HCT116 (cell line): ENCODE data around the gene RIC8B. TPM values are rescaled to one million over a fixed set of nuclear protein-coding genes. Genes with fewer than 3 reads are reported as not detected.

Experiments used
- ATAC-seq: fragments of 200-7000 bp; cut with Tn5 transposase; 2 replicates; pipeline ENCODE4 v1.9.1; 2020; ENCODE audit warnings: mild to moderate bottlenecking, moderate library complexity
- BruUV-seq: library from RNA; stranded (reverse); fragments of 400-500 nt; replicated peaks from 2 replicates; lab custom pipeline; 2021; lab: Mats Ljungman, UMichigan
- CTCF ChIA-PET: fragments of 300-600 bp; sonication (Branson Sonifier 250); formaldehyde crosslinking; loops from one replicate; lab custom pipeline; 2021; ENCODE audit warnings: antibody characterized with exemption; lab: Charles Lee
- POLR2A ChIA-PET: fragments of 300-600, 350-600 bp; sonication (Branson Sonifier 250); formaldehyde crosslinking; loops from one replicate; lab custom pipeline; 2021; ENCODE audit warnings: antibody characterized with exemption; lab: Charles Lee
- RAD21 ChIA-PET, 2 experiments: fragments of 300-600 bp; sonication (Branson Sonifier 250); formaldehyde crosslinking; loops; one replicate each; lab custom pipeline; 2023; ENCODE audit warnings: low total read pairs in 2 of 2; ENCODE audit not compliant: uncharacterized antibody in 2 of 2, unreplicated experiment in 2 of 2, low non-redundant PET in 1 of 2; lab: Charles Lee
- DNase-seq: peaks from one replicate; pipeline ENCODE4 v3.0.0-alpha.2; 2010; ENCODE audit warnings: low read depth, low spot score
- H2AFZ ChIP-seq: fragments of 200-600 bp; shearing (Covaris generic), sonication (generic); 2 replicates; pipeline ENCODE4 v1.6.1; 2017; ENCODE audit warnings: low read depth, mixed run types, mixed read lengths, antibody characterized with exemption, low read length; ENCODE audit not compliant: poor library complexity, severe bottlenecking
- H3K27ac ChIP-seq: 2 replicates; pipeline ENCODE4 v1.5.1; 2012; ENCODE audit warnings: low read depth, low read length
- H3K27me3 ChIP-seq: fragments of 200-600 bp; sonication (generic); 2 replicates; pipeline ENCODE4 v1.6.1; 2016; ENCODE audit warnings: mixed run types, low read length, mixed read lengths; ENCODE audit not compliant: insufficient read depth
- H3K36me3 ChIP-seq, 2 experiments: fragments of 200-500 bp in 1 of 2; fragments of 200-600 bp in 1 of 2; sonication (Bioruptor generic) in 1 of 2; sonication (generic) in 1 of 2; 2 replicates each; pipeline versions ENCODE4 v1.5.1 to v1.6.1; 2014 to 2016; ENCODE audit warnings: low read length in 2 of 2, inconsistent platforms in 1 of 2, mixed read lengths in 1 of 2, mixed run types in 1 of 2; ENCODE audit not compliant: insufficient read depth in 2 of 2, control insufficient read depth in 1 of 2
- H3K4me1 ChIP-seq, 2 experiments: fragments of 200-600 bp in 1 of 2; sonication (generic) in 1 of 2; 2 replicates each; pipeline versions ENCODE4 v1.5.1 to v1.6.1; 2012 to 2017; ENCODE audit warnings: low read length in 2 of 2, inconsistent platforms in 1 of 2, mild to moderate bottlenecking in 1 of 2, mixed read lengths in 1 of 2, mixed run types in 1 of 2, moderate library complexity in 1 of 2; ENCODE audit not compliant: insufficient read depth in 2 of 2, control insufficient read depth in 1 of 2
- H3K4me2 ChIP-seq: fragments of 200-600 bp; sonication (generic); 2 replicates; pipeline ENCODE4 v1.6.1; 2017; ENCODE audit warnings: mixed run types, low read length, mixed read lengths
- H3K4me3 ChIP-seq, 2 experiments: fragments of 200-600 bp in 1 of 2; sonication (generic) in 1 of 2; replicated peaks in 1 of 2; 2 replicates each; pipeline ENCODE4 v1.5.1; 2011 to 2016; ENCODE audit warnings: low read length in 2 of 2, control low read depth in 1 of 2, low read depth in 1 of 2, mild to moderate bottlenecking in 1 of 2, mixed read lengths in 1 of 2, mixed run types in 1 of 2
- H3K79me2 ChIP-seq: fragments of 200-600 bp; sonication (generic); 2 replicates; pipeline ENCODE4 v1.6.1; 2017; ENCODE audit warnings: mild to moderate bottlenecking, mixed run types, low read length, moderate library complexity, mixed read lengths; ENCODE audit not compliant: insufficient read depth
- H3K9ac ChIP-seq: fragments of 200-600 bp; sonication (generic); 2 replicates; pipeline ENCODE4 v1.6.1; 2016; ENCODE audit warnings: low read length, mixed read lengths
- H3K9me2 ChIP-seq: fragments of 200-600 bp; sonication (generic), shearing (Covaris generic); 2 replicates; pipeline ENCODE4 v1.6.1; 2017; ENCODE audit warnings: mixed run types, mild to moderate bottlenecking, moderate library complexity; ENCODE audit not compliant: insufficient read depth
- H3K9me3 ChIP-seq, 2 experiments: fragments of 200-500 bp in 1 of 2; fragments of 200-600 bp in 1 of 2; sonication (Bioruptor generic) in 1 of 2; sonication (generic) in 1 of 2; 2 replicates each; pipeline ENCODE4 v1.6.1; 2014 to 2017; ENCODE audit warnings: low read length in 2 of 2, mixed read lengths in 2 of 2, inconsistent platforms in 1 of 2, low read depth in 1 of 2, mild to moderate bottlenecking in 1 of 2, mixed run types in 1 of 2, moderate library complexity in 1 of 2; ENCODE audit not compliant: control insufficient read depth in 1 of 2, insufficient read depth in 1 of 2
- H4K20me1 ChIP-seq: fragments of 200-600 bp; sonication (generic), shearing (Covaris generic); 2 replicates; pipeline ENCODE4 v1.6.1; 2017; ENCODE audit warnings: mixed run types, mild to moderate bottlenecking, moderate library complexity; ENCODE audit not compliant: insufficient read depth
- CBX3 ChIP-seq: IDR thresholded peaks from 2 replicates; pipeline ENCODE4 v1.6.1; 2012; ENCODE audit warnings: low read depth
- CEBPB ChIP-seq: IDR thresholded peaks from 2 replicates; pipeline ENCODE4 v1.6.1; 2012; ENCODE audit warnings: low read depth
- ELF1 ChIP-seq: IDR thresholded peaks from 2 replicates; pipeline ENCODE4 v1.6.1; 2012; ENCODE audit warnings: low read depth, borderline replicate concordance
- FOSL1 ChIP-seq: IDR thresholded peaks from 2 replicates; pipeline ENCODE4 v1.6.1; 2012; ENCODE audit warnings: low read depth
- MAX ChIP-seq: IDR thresholded peaks from 2 replicates; pipeline ENCODE4 v1.6.1; 2012
- POLR2A ChIP-seq: IDR thresholded peaks from 2 replicates; pipeline ENCODE4 v1.7.0; 2011; ENCODE audit warnings: borderline replicate concordance; ENCODE audit not compliant: insufficient read depth, insufficient read length; ENCODE audit errors: extremely low read depth
- POLR2AphosphoS5 ChIP-seq: IDR thresholded peaks from 2 replicates; pipeline ENCODE4 v1.6.1; 2011; ENCODE audit warnings: mild to moderate bottlenecking, low read depth, low read length, moderate library complexity
- SIN3A ChIP-seq: IDR thresholded peaks from 2 replicates; pipeline ENCODE4 v1.6.1; 2012; ENCODE audit warnings: low read depth
- SP1 ChIP-seq: IDR thresholded peaks from 2 replicates; pipeline ENCODE4 v1.6.1; 2012; ENCODE audit warnings: low read depth
- TCF7L2 ChIP-seq: IDR thresholded peaks from 2 replicates; pipeline ENCODE4 v1.7.0; 2011; ENCODE audit warnings: borderline replicate concordance, inconsistent platforms; ENCODE audit not compliant: insufficient read depth, insufficient read length; ENCODE audit errors: extremely low read depth
- YY1 ChIP-seq: IDR thresholded peaks from 2 replicates; pipeline ENCODE4 v1.6.1; 2011; ENCODE audit warnings: low read length, low read depth, moderate library complexity, mild to moderate bottlenecking; ENCODE audit not compliant: insufficient replicate concordance; ENCODE audit errors: extremely low read depth
- ZBTB33 ChIP-seq: IDR thresholded peaks from 2 replicates; pipeline ENCODE4 v1.6.1; 2011; ENCODE audit warnings: mild to moderate bottlenecking, low read length, moderate library complexity; ENCODE audit not compliant: insufficient replicate concordance; ENCODE audit errors: extremely low read depth
- ZFX ChIP-seq: fragments of 450-650 bp; IDR thresholded peaks from 2 replicates; pipeline ENCODE4 v1.6.1; 2017
- intact Hi-C: fragments of 100-400 bp; cut with micrococcal nuclease; formaldehyde crosslinking; loops from 2 replicates; pipeline ENCODE4 v1.10.0; 2022
- total RNA-seq: library from RNA; stranded (reverse); gene quantifications from one replicate; pipeline ENCODE4 v1.2.1, GENCODE V29; 2021; ENCODE audit not compliant: unreplicated experiment
- TF ChIP-seq, protein P1 (sequence below): IDR thresholded peaks from 2 replicates; pipeline ENCODE4 v1.6.1; 2012
- TF ChIP-seq, protein P2 (sequence below): IDR thresholded peaks from 2 replicates; pipeline ENCODE4 v1.6.1; 2012; ENCODE audit warnings: low read depth

Gene RIC8B
- total RNA-seq, 1 experiment from 2014 or later = 16.7 TPM

DNA sequence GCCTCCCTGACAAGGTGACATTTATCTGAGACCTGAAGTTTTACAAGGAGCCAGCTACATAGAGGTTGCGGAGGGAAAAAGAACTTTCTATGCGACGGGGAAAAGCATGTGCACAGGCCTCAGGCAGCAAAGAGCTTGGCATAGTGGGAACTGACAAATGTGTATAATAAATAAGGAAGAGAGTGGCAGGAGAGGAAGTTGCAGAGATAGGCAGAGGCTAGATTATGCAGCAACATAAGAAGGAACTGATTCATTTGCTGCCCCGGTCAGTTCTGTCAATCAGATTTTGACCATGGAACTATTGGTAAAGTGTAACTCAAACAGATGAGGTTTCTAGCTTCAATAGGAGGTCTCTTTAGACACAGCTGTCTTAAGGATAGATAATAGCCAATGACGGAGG lies 33.7 kb upstream of the RIC8B start:
- peaks cover 10% of the 10 kb centered on the region for H3K27me3 ChIP-seq
- RAD21 ChIA-PET = no interaction called here
- no peak for ATAC-seq
- H3K4me3 ChIP-seq = no peak overlapping the region
- H3K36me3 ChIP-seq = no peaks in the 10 kb centered on the region
- CTCF ChIA-PET = no interaction called here
- no peak for DNase-seq
- H3K4me1 ChIP-seq = peaks cover 3 to 5% of the 10 kb centered on the region in 2 experiments; a peak in 2 of 4 replicates
- no peaks in the 10 kb centered on the region for H3K9me2 ChIP-seq
- intact Hi-C loops = no loop called here
- no peak overlapping the region for H3K4me2 ChIP-seq
- no TSS peak for BruUV-seq
- no peaks in the 10 kb centered on the region for H3K79me2 ChIP-seq
- H2AFZ ChIP-seq = no peak overlapping the region
- POLR2A ChIA-PET = no interaction called here
- H4K20me1 ChIP-seq = no peaks in the 10 kb centered on the region
- no peak for TF ChIP-seq CEBPB
- H3K27ac ChIP-seq = no peak overlapping the region
- H3K9me3 ChIP-seq = no peaks in the 10 kb centered on the region
- H3K9ac ChIP-seq = no peak overlapping the region

- no peak overlapping the region for H3K9ac ChIP-seq
- H3K36me3 ChIP-seq = no peaks in the 10 kb centered on the region
- ATAC-seq = no peak
- no peaks in the 10 kb centered on the region for H3K9me3 ChIP-seq
- no peak overlapping the region for H3K4me3 ChIP-seq
- no TSS peak for BruUV-seq
- H3K9me2 ChIP-seq = no peaks in the 10 kb centered on the region
- no peak overlapping the region for H2AFZ ChIP-seq
- POLR2A ChIA-PET = no interaction called here
- H3K27me3 ChIP-seq = peaks cover 10% of the 10 kb centered on the region
- DNase-seq = no peak
- CTCF ChIA-PET = no interaction called here
- H3K79me2 ChIP-seq = no peaks in the 10 kb centered on the region
- H4K20me1 ChIP-seq = no peaks in the 10 kb centered on the region
- intact Hi-C loops = no loop called here
- RAD21 ChIA-PET = no interaction called here
- no peak overlapping the region for H3K4me2 ChIP-seq
- H3K27ac ChIP-seq = no peak overlapping the region
- H3K4me1 ChIP-seq = peaks cover 3 to 5% of the 10 kb centered on the region in 2 experiments; a peak in 2 of 4 replicates
- TF ChIP-seq SIN3A (no peak), SP1 (no peak), ZBTB33 (no peak), MAX (no peak), CBX3 (no peak), YY1 (no peak), ELF1 (no peak), CEBPB (no peak), POLR2A (no peak), POLR2AphosphoS5 (no peak), FOSL1 (no peak), ZFX (no peak), TCF7L2 (no peak)
- TF ChIP-seq, protein P1, sequence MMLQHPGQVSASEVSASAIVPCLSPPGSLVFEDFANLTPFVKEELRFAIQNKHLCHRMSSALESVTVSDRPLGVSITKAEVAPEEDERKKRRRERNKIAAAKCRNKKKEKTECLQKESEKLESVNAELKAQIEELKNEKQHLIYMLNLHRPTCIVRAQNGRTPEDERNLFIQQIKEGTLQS = no peak
- TF ChIP-seq, protein P2, sequence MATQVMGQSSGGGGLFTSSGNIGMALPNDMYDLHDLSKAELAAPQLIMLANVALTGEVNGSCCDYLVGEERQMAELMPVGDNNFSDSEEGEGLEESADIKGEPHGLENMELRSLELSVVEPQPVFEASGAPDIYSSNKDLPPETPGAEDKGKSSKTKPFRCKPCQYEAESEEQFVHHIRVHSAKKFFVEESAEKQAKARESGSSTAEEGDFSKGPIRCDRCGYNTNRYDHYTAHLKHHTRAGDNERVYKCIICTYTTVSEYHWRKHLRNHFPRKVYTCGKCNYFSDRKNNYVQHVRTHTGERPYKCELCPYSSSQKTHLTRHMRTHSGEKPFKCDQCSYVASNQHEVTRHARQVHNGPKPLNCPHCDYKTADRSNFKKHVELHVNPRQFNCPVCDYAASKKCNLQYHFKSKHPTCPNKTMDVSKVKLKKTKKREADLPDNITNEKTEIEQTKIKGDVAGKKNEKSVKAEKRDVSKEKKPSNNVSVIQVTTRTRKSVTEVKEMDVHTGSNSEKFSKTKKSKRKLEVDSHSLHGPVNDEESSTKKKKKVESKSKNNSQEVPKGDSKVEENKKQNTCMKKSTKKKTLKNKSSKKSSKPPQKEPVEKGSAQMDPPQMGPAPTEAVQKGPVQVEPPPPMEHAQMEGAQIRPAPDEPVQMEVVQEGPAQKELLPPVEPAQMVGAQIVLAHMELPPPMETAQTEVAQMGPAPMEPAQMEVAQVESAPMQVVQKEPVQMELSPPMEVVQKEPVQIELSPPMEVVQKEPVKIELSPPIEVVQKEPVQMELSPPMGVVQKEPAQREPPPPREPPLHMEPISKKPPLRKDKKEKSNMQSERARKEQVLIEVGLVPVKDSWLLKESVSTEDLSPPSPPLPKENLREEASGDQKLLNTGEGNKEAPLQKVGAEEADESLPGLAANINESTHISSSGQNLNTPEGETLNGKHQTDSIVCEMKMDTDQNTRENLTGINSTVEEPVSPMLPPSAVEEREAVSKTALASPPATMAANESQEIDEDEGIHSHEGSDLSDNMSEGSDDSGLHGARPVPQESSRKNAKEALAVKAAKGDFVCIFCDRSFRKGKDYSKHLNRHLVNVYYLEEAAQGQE = no peak
Measured at GRCh38 chr12:106741247-106741646, 33.2 kb upstream of the RIC8B start.
